Measurements from ENCODE around the gene ZCCHC10. TPM values are rescaled to one million over a fixed set of nuclear protein-coding genes. Genes with fewer than 3 reads are reported as not detected.
"Not testable (repeated sequence)": the region's sequence is repeated elsewhere in the genome, so short reads cannot be mapped to it uniquely, and the experiment has no call there.

ZCCHC10 gene
- total RNA-seq, 1 donor from 2014 or later: 12.7 TPM

DNA sequence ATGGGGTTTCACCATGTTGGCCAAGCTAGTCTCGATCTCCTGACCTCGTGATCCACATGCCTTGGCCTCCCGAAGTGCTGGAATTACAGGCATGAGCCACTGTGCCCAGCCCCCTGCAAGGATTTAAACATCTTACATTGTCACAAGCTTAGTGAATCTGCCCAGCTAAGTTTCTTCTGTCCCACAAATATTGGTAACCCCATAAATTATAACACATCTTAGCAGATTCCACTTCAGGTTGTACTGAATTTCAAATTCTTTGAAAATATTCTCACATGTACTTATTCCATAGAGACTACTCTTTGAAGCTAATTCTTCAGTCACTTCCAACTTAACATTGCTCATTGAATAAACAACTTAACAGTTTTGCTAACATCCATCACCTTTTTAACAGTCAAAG, 49.5 kb downstream of the ZCCHC10 start:
- TF ChIP-seq, protein P1, sequence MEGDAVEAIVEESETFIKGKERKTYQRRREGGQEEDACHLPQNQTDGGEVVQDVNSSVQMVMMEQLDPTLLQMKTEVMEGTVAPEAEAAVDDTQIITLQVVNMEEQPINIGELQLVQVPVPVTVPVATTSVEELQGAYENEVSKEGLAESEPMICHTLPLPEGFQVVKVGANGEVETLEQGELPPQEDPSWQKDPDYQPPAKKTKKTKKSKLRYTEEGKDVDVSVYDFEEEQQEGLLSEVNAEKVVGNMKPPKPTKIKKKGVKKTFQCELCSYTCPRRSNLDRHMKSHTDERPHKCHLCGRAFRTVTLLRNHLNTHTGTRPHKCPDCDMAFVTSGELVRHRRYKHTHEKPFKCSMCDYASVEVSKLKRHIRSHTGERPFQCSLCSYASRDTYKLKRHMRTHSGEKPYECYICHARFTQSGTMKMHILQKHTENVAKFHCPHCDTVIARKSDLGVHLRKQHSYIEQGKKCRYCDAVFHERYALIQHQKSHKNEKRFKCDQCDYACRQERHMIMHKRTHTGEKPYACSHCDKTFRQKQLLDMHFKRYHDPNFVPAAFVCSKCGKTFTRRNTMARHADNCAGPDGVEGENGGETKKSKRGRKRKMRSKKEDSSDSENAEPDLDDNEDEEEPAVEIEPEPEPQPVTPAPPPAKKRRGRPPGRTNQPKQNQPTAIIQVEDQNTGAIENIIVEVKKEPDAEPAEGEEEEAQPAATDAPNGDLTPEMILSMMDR (conservative IDR thresholded peaks at IDR 0.05; ENCODE audit: low read depth, low read length): no peak
- H3K4me3 ChIP-seq (ENCODE audit: low read depth, low read length): no peak overlapping the region
- DNase-seq (ENCODE audit: low read depth): no peak

DNA sequence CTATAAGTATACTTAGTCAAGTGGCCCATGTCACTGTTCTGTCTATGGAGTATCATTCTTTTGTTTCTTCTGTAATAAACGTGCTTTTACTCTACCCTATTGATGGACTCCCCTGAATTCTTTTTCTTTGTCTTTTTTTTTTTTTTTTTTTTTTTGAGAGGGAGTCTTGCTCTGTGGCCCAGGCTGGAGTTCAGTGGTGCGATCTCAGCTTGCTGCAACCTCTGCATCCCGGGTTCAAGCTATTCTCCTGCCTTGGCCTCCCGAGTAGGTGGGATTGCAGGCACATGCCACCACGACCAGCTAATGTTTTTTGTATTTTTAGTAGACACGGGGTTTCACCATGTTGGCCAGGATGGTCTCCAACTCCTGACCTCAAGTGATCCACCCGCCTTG, 53.9 kb downstream of the ZCCHC10 start:
- not testable (repeated sequence) for H3K4me3 ChIP-seq (ENCODE audit: low read depth, low read length); DNase-seq (ENCODE audit: low read depth)

DNA sequence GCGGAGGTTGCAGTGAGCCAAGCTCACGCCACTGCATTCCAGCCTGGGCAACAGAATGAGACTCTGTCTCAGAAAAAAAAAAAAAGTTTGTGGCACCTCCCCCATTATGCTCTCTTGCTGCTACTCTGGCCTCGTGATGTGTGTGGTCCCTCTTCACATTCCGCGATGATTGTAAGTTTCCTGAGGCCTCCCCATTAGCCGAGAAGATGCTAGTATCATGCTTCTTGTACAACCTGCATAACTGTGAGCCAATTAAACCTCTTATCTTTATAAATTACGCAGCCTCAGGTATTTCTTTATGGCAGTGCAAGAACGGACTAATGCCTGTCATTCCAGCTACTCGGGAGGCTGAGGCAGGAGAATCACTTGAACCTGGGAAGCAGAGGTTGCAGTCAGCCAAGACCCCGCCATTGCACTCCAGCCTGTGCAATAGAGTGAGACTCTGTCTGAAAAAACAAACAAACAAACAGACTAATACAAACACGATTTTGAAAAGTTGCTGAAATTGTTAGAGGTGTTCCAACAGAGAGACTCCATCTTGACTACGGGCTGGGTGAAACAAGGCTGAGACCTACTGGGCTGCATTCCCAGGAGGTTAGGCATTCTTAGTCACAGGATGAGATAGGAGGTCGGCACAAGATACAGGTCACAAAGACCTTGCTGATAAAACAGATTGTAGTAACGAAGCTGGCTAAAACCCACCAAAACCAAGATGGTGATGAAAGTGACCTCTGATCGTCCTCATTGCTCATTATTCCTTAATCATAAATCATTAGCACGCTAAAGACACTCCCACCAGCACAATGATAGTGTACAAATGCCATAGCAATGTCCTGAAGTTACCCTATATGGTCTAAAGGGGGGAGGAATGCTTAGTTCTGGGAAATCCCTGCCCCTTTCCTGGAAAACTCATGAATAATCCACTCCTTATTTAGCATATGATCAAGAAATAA, 54.6 kb downstream of the ZCCHC10 start:
- H3K4me3 ChIP-seq (ENCODE audit: low read depth, low read length): no peak overlapping the region
- DNase-seq (ENCODE audit: low read depth): no peak
- TF ChIP-seq, protein P1 (conservative IDR thresholded peaks at IDR 0.05; ENCODE audit: low read depth, low read length): no peak

DNA sequence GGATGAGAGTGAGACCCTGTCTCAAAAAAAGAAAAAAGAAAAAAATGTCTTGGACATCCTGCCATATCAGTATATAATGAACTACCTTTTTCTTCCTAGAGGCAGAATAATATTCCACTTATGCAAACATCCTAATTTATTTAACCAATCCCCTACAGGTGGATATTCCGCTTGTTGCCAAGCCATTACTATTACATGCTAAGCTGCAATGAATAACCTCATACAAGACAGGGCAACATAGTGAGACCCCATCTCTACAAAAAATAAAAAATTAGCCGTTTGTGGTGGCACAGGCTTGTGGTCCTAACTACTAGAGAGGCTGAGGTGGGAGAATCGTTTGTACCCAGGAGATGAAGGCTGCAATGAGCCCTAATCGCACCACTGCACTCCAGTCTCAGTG, 61.2 kb downstream of the ZCCHC10 start:
- DNase-seq (ENCODE audit: low read depth): no peak
- H3K4me3 ChIP-seq (ENCODE audit: low read depth, low read length): no peak overlapping the region
- TF ChIP-seq, protein P1 (conservative IDR thresholded peaks at IDR 0.05; ENCODE audit: low read depth, low read length): no peak

DNA sequence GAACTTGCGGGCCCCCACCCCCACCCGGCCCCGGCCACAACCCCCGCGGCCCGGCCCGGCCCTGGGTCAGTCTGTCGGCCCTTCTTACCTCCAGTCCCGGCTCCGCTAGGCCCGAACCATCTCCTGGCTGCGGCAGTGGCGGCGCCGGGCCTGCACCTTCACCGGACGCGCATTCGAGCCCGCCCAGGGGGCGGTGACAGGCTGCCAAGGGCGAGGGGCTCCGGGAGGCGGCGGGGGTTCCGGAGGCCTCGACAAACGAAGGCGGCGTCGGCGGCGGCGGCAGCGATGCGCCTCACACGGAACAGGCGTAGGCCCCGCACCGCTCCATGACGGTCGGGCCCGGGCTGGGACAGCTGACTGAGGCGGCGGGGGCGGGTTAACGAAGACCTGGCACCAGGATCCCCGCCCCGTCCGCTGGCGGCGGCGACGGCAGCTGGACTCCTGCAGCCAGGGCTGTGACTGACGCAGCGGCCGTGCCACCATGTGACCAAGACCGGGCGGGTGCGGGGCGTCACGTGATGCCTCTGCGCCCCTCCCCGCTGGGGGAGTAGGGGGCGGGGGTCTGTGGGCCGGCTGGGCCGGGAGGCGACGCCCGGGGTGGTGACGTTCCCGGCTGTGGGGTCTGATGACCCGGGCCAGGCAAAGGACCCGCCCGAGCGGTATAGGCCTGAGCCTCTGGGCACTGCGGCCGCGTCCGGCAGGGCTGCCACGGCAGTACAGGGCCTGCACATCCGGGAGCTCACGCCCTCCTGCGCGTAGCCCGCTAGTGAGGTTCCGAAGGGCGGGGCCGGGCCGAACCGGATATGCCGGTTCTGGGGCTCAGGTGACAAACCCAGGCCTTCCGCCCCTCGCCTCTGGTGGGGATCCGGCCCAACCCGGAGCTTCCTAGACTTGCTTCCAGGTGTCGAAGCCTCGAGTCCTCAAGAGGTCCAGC, 62.9 kb downstream of the ZCCHC10 start, which contains the start of gene AFF4:
AFF4 (minus strand) TSS at position 464 of the 934 bp plus-strand sequence. CDS start 26,445 bp downstream, outside the sequence.
- peak within 1 kb of the TSS; percentile 89 for H3K4me3 ChIP-seq (ENCODE audit: low read depth, low read length)
- TF ChIP-seq, protein P1 (conservative IDR thresholded peaks at IDR 0.05; ENCODE audit: low read depth, low read length): no peak
- peak; percentile 37 for DNase-seq (ENCODE audit: low read depth)

DNA sequence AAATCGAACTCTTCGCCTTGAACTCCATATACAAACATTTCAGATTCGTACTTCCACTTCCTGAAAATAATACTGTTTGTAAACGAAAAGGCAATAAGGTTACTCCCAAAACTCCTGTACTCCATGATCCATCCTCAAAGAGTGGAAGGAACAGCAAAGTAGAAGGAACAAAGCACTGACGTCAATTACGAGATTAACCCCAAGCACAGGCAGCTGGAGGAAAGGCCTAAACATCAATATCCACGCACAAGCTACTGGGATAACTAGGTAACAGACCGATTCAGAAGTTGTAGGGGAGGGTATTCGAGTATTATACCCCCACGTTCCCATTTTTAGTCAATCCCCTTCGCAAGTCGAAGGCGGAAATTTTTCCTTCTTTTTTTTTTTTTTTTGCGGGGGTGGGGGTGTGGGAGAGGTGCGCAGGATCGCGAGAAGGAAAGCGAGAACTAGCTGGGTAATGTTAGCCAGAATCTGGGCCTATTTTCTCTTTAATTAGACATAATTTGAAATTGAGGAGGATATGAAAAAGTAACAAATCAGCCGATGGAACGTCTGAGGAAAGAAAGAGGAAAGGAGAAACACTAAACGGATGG, 63.8 kb downstream of the ZCCHC10 start:
- H3K4me3 ChIP-seq (ENCODE audit: low read depth, low read length): peak overlapping the region; percentile 89
- peak; percentile 46 for DNase-seq (ENCODE audit: low read depth)

More for the DNA sequence above, 63.8 kb downstream of the ZCCHC10 start:
- TF ChIP-seq, protein P1 (conservative IDR thresholded peaks at IDR 0.05; ENCODE audit: low read depth, low read length): no peak
